Jurkat, Clone E6-1 (cell line): Measurements from ENCODE around the gene TMEM184C.

Experiments
- DNase-seq: peaks from one replicate; pipeline ENCODE4 v3.0.0-alpha.2; 2011; ENCODE audit warnings: low read depth, low spot score
- H3K4me3 ChIP-seq: 2 replicates; pipeline ENCODE4 v1.5.1; 2011; ENCODE audit warnings: mild to moderate bottlenecking, low read length, control low read depth, moderate library complexity

The TMEM184C gene

DNA sequence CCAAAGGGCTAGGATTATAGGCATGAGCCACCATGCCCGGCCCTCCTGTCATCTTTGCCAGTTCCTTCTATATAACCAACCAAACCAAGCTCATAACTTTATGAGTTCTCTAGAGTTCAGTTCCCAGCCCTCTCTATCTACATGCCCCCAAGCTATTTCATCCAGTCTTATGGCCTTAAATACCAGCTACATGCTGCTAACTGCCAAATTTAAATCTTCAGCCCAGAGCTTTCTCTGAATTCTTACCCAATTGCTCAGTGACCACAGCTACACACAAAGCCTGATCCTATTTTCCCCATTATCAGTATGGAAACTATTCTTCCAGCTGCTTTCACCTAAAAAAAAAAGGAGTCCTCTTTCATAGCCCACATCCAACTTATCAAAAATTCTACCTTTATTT, 23.1 kb downstream of the TMEM184C start:
- H3K4me3 ChIP-seq = no peak overlapping the region
- DNase-seq = no peak

DNA sequence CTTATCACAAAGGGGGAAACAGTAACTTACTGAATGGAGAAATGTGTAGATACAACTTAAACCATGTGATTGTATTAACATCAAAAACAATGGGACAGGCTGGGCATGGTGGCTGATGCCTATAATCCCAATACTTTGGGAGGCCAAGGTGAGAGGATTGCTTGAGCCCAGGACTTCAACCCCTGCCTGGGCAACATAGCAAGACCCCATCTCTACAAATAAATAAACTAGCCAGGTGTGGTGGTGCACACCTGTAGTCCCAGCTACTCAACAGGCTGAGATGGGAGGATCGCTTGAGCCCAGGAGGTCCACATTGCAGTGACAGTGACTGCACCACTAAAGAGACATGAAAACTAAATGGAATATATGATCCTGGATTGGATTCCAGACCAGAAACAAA, 26.4 kb downstream of the TMEM184C start:
- H3K4me3 ChIP-seq = no peak overlapping the region
- no peak for DNase-seq

- no peak overlapping the region for H3K4me3 ChIP-seq
- DNase-seq = no peak
Observed at GRCh38 chr4:147644471-147644870, 27.3 kb downstream of the TMEM184C start.

DNA sequence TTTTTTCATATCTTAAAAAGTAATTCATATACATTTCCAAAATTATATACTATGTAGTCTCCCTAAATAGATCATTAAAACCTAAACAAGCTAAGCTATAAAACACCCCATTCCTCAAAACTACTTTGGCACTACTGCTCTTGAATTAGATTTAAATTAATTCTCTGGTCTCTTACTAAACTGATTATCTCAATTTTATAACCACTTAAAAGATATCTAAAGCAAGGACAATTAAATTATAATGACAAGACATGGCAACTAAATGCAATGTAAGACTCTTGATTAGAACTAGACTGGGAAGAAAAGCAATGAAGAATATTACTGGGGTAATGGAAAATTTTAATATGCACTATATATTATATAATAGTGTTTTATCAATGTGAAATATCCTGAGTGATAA, 27.9 kb downstream of the TMEM184C start:
- no peak for DNase-seq
- H3K4me3 ChIP-seq = no peak overlapping the region

DNA sequence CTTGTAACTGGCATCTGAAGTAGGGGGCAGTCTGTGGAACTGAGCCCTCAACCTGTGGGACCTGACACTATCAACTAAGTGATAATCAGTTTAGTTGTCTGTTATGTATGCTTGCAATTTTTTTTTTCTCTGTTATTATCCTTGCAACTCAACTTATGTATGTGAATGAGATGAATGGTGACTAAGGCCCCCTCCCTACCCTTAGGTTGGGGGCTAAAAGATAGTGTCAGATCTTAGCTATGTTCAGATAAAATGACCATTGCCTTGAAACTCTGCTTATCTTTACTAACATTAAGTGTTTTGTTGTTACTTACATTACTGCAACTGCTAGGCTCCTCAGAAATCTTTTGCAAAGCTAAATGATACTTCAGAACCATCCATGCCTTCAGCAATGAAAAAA, 31.5 kb downstream of the TMEM184C start:
- H3K4me3 ChIP-seq = no peak overlapping the region
- no peak for DNase-seq

- H3K4me3 ChIP-seq = no peak overlapping the region
- DNase-seq = no peak
Observed at GRCh38 chr4:147651563-147651962, 34.4 kb downstream of the TMEM184C start.

- H3K4me3 ChIP-seq = no peak overlapping the region
- DNase-seq = no peak
Observed at GRCh38 chr4:147655639-147656038, 38.4 kb downstream of the TMEM184C start.

DNA sequence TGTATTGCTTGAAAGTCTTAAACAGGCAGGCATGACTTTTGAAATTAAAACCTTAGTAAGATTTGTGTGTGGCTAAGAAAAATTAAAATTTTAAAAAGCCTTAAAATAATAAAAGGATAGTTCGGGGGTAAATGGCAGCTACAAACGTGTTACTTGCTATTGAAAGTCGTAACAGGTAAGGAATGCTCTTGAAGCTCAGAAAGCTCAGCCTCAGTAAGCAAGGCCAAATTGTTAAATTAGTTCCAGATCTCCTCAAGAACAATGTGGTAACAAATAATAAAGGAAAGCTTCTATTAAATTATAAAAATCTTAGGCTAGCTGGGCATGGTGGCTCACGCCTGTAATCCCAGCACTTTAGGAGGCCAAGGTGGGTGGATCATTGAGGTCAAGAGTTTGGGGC, 41.3 kb downstream of the TMEM184C start:
- DNase-seq = no peak
- H3K4me3 ChIP-seq = no peak overlapping the region

- DNase-seq = no peak
Observed at GRCh38 chr4:147674073-147674472, 56.9 kb downstream of the TMEM184C start.

GRCh38 chr4:147674496-147674895, 57.3 kb downstream of the TMEM184C start:
- DNase-seq = no peak
- no peak overlapping the region for H3K4me3 ChIP-seq

More at GRCh38 chr4:147674073-147674472, 56.9 kb downstream of the TMEM184C start:
- no peak overlapping the region for H3K4me3 ChIP-seq

DNA sequence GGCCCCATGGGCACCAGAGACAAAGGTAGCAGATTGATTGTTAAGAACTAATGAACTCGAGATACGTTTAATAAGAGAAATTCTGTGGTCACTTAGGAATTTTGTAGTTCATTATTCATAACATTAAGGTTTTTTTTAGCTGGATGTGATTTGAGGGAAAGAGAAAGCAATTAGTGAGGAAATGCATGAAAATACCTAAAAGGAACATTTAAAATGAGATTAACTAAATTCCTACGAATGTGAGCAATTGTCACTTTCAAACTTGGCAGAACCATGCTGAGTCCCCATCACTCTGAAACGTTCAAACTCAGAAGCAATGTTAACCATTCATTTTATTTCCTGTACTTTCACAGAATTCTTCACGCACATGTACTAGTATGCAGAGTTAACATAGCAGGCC, 60.9 kb downstream of the TMEM184C start:
- DNase-seq = no peak
- H3K4me3 ChIP-seq = no peak overlapping the region

- H3K4me3 ChIP-seq = no peak overlapping the region
- DNase-seq = no peak
Observed at GRCh38 chr4:147678796-147679549, 61.8 kb downstream of the TMEM184C start.

DNA sequence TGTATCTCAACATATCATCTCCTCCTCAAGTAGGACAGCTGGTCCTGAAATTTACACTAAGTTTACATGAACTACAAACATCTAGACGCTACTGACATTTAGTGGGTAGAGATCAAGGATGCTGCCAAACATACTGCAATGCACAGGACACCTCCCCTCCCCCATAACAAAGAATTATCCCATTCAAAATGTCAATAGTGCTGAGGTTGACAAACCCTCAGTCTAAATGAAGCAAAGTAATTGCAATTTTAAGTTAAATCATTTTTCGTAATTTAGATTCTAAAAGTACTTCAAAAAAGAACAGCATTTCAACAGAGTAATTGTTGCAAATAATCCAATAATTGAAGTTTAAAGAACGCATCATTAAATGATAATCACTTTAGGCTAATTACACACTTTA, 65.6 kb downstream of the TMEM184C start:
- peak overlapping the region; percentile 94 for H3K4me3 ChIP-seq
- DNase-seq = no peak

DNA sequence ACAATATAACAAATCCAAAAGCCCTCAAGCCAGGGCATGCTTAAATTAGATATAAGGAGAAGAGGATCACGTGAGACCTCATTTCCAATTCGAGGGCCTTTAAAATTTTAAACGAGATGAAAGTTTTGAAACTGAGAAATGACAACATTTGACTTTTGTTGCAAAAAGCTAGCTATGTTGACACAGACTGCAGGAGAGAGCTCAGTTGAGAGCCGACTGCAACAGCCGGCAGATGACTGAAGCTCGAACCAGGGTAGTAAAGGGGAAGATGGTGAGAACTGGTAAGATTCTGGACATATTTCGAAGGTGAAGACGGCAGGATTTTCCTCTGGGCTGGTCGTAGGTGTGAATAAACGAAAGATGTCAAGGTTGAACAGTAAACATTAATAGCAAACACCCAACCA, 66.0 kb downstream of the TMEM184C start:
- DNase-seq = no peak
- peak overlapping the region; percentile 94 for H3K4me3 ChIP-seq

- peak; percentile 78 for DNase-seq
- peak within 1 kb of the TSS; percentile 94 for H3K4me3 ChIP-seq
Observed at GRCh38 chr4:147683717-147684700, 66.8 kb downstream of the TMEM184C start, which contains the start of gene PRMT9. PRMT9 (minus strand) TSS chr4:147684163; CDS start chr4:147683987, 176 bp downstream.

- no peak for DNase-seq
- no peak overlapping the region for H3K4me3 ChIP-seq
Observed at GRCh38 chr4:147689067-147689466, 71.9 kb downstream of the TMEM184C start.

- H3K4me3 ChIP-seq = no peak overlapping the region
- no peak for DNase-seq
Observed at GRCh38 chr4:147691820-147692219, 74.6 kb downstream of the TMEM184C start.

GRCh38 chr4:147693218-147693617, 76.0 kb downstream of the TMEM184C start:
- no peak for DNase-seq
- H3K4me3 ChIP-seq = no peak overlapping the region

DNA sequence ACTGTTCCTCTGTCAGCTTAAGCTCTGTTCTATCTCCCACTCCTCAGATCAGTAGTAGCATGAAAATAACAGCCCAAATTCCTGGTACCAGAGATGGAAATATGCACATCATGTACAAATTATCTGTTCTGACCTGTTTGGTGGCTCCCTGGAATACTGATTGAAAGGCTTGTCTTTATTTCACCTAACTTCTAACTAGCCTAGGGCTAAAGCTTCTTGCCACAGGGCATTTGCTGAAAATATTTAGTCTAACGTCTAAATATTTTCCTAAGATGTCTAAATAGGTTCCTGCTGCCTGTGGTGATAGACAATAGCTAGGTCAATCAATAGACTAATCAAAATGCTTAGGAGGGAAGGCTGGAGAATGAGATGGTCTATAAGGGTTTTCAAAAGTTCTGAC, 79.7 kb downstream of the TMEM184C start:
- H3K4me3 ChIP-seq = no peak overlapping the region
- no peak for DNase-seq

GRCh38 chr4:147704846-147705245, 87.6 kb downstream of the TMEM184C start:
- DNase-seq = no peak

More at GRCh38 chr4:147704846-147705245, 87.6 kb downstream of the TMEM184C start:
- H3K4me3 ChIP-seq = no peak overlapping the region
